Astrocyte of the cerebellum (primary cell): ENCODE data around the gene UMODL1.

Experiments used
- DNase-seq: peaks from one replicate; pipeline ENCODE4 v3.0.0-alpha.2; 2011; ENCODE audit warnings: low read depth
- H3K4me3 ChIP-seq: 2 replicates; pipeline ENCODE4 v1.5.1; 2011; ENCODE audit warnings: mild to moderate bottlenecking, low read depth, low read length, moderate library complexity
- CTCF ChIP-seq: IDR thresholded peaks from 2 replicates; pipeline ENCODE4 v1.5.1; 2012; ENCODE audit warnings: low read length, low read depth, moderate library complexity, mild to moderate bottlenecking; ENCODE audit errors: missing control alignments
- in situ Hi-C: cut with HindIII; loops from 2 replicates; pipeline ENCODE4 v1.10.0; 2017; ENCODE audit warnings: low sequenced_read_pairs

UMODL1 gene

GRCh38 chr21:42101246-42101645 lies 30.1 kb downstream of the UMODL1 start:
- no peak for TF ChIP-seq CTCF
- no peak overlapping the region for H3K4me3 ChIP-seq
- DNase-seq, result no peak
- in situ Hi-C loops, result loop anchor here (5.0 kb wide), 1 partner anchor 34 kb away; no protein-coding TSS in a partner anchor

GRCh38 chr21:42102076-42102475 lies 31.0 kb downstream of the UMODL1 start:
- in situ Hi-C loops, result loop anchor here (5.0 kb wide), 1 partner anchor 35 kb away; no protein-coding TSS in a partner anchor
- peak; percentile 34 for DNase-seq
- H3K4me3 ChIP-seq, result no peak overlapping the region
- TF ChIP-seq CTCF, result no peak

- no peak for DNase-seq
- no peak overlapping the region for H3K4me3 ChIP-seq
- in situ Hi-C loops, result loop anchor here (5.0 kb wide), 1 partner anchor 35 kb away; no protein-coding TSS in a partner anchor
- no peak for TF ChIP-seq CTCF
Measured at GRCh38 chr21:42102526-42102925, 31.4 kb downstream of the UMODL1 start.

GRCh38 chr21:42102991-42103390 lies 31.9 kb downstream of the UMODL1 start:
- no peak for DNase-seq
- H3K4me3 ChIP-seq, result no peak overlapping the region
- TF ChIP-seq CTCF, result no peak
- in situ Hi-C loops, result loop anchor here (5.0 kb wide), 1 partner anchor 36 kb away; no protein-coding TSS in a partner anchor

GRCh38 chr21:42103843-42104242 lies 32.7 kb downstream of the UMODL1 start:
- DNase-seq, result no peak

GRCh38 chr21:42105476-42106315 lies 34.6 kb downstream of the UMODL1 start:
- DNase-seq, result no peak
- in situ Hi-C loops, result no loop called here
- TF ChIP-seq CTCF, result no peak
- no peak overlapping the region for H3K4me3 ChIP-seq

More at GRCh38 chr21:42103843-42104242, 32.7 kb downstream of the UMODL1 start:
- no peak overlapping the region for H3K4me3 ChIP-seq
- TF ChIP-seq CTCF, result no peak
- in situ Hi-C loops, result loop anchor here (5.0 kb wide), 1 partner anchor 37 kb away; no protein-coding TSS in a partner anchor
